Activated T-helper 1 cell treated with anti-CD3 and anti-CD28 coated beads, Interleukin-12 subunit alpha, Interleukin-12 subunit beta, Interleukin-2, Interleukin-4 antibody, amounts not matched to agents 30 ng/mL and 10 ng/mL and 1 ng/mL, durations not matched to agents 14 hours and 24 hours and 36 hours (primary cell): ENCODE results near the gene AMDHD1. TPM values are rescaled to one million over a fixed set of nuclear protein-coding genes. Genes with fewer than 3 reads are reported as not detected.
"Not testable (repeated sequence)": the region's sequence is repeated elsewhere in the genome, so short reads cannot be mapped to it uniquely, and the experiment has no call there.

Source experiments
- DNase-seq: peaks from one replicate; pipeline ENCODE4 v3.0.0; 2021; ENCODE audit warnings: low spot score
- H3K27ac Mint-ChIP-seq: one replicate; pipeline ENCODE4 v1.8.0; 2021; ENCODE audit warnings: mild to moderate bottlenecking, mixed read lengths
- H3K27me3 Mint-ChIP-seq: one replicate; pipeline ENCODE4 v1.8.0; 2022; ENCODE audit warnings: mild to moderate bottlenecking, moderate library complexity, mixed read lengths; ENCODE audit not compliant: insufficient read depth
- H3K36me3 Mint-ChIP-seq: one replicate; pipeline ENCODE4 v1.8.0; 2021; ENCODE audit warnings: low read depth, mixed read lengths
- H3K4me1 Mint-ChIP-seq: one replicate; pipeline ENCODE4 v1.8.0; 2021; ENCODE audit warnings: low read depth, mixed read lengths
- H3K4me3 Mint-ChIP-seq: one replicate; pipeline ENCODE4 v1.8.0; 2021; ENCODE audit warnings: mild to moderate bottlenecking, moderate library complexity, mixed read lengths
- H3K9me3 Mint-ChIP-seq: one replicate; pipeline ENCODE4 v1.8.0; 2021; ENCODE audit warnings: mixed read lengths
- intact Hi-C: fragments of 100-400 bp; cut with micrococcal nuclease; formaldehyde crosslinking; loops from one replicate; pipeline ENCODE4 v1.15.1; 2024
- total RNA-seq: library from RNA; stranded (reverse); gene quantifications from 2 replicates; pipeline ENCODE4 v1.2.3, GENCODE V29; 2022

Gene AMDHD1
- total RNA-seq, 1 donor from 2014 or later, result 0.21 TPM

GRCh38 chr12:95949477-95950206, 6.5 kb downstream of the AMDHD1 start:
- Mint-ChIP-seq H3K27ac (no peak overlapping the region), H3K4me1 (no peaks in the 10 kb centered on the region), H3K4me3 (no peak overlapping the region), H3K27me3 (peaks cover 31% of the 10 kb centered on the region), H3K36me3 (no peaks in the 10 kb centered on the region), H3K9me3 (no peaks in the 10 kb centered on the region)
- intact Hi-C loops, result loop anchor here (10.0 kb wide), 1 partner anchor 475 kb away; the partner anchor contains the start of gene METAP2
- DNase-seq, result no peak

GRCh38 chr12:95951515-95951914, 8.4 kb downstream of the AMDHD1 start:
- no peak overlapping the region for H3K4me3 Mint-ChIP-seq
- no peak overlapping the region for H3K27ac Mint-ChIP-seq
- H3K27me3 Mint-ChIP-seq, result peaks cover 20% of the 10 kb centered on the region
- no peaks in the 10 kb centered on the region for H3K36me3 Mint-ChIP-seq
- no peak for DNase-seq
- intact Hi-C loops, result no loop called here
- no peaks in the 10 kb centered on the region for H3K4me1 Mint-ChIP-seq
- no peaks in the 10 kb centered on the region for H3K9me3 Mint-ChIP-seq

DNA sequence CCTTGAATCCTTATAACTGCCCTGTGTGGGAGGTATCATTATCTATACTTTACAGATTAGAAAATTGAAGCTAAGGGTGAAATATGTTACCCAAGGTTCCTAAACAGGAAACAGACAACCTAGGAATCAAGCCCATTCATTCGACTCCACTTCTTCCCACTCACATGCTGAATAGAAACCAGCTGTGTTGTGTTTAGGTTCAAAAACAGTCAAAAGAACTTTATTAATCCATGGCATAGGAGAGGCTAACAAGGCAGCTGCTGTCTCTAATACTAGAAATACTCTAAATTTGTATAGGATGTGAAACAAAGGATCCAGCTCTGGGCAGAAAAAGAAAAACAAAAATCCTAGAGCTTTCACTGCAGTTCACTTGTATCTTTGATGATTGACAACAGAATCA, 9.9 kb downstream of the AMDHD1 start:
- intact Hi-C loops, result no loop called here
- Mint-ChIP-seq H3K27ac (no peak overlapping the region), H3K36me3 (no peaks in the 10 kb centered on the region), H3K27me3 (peaks cover 20% of the 10 kb centered on the region), H3K4me3 (no peak overlapping the region), H3K9me3 (no peaks in the 10 kb centered on the region), H3K4me1 (no peaks in the 10 kb centered on the region)
- DNase-seq, result no peak

DNA sequence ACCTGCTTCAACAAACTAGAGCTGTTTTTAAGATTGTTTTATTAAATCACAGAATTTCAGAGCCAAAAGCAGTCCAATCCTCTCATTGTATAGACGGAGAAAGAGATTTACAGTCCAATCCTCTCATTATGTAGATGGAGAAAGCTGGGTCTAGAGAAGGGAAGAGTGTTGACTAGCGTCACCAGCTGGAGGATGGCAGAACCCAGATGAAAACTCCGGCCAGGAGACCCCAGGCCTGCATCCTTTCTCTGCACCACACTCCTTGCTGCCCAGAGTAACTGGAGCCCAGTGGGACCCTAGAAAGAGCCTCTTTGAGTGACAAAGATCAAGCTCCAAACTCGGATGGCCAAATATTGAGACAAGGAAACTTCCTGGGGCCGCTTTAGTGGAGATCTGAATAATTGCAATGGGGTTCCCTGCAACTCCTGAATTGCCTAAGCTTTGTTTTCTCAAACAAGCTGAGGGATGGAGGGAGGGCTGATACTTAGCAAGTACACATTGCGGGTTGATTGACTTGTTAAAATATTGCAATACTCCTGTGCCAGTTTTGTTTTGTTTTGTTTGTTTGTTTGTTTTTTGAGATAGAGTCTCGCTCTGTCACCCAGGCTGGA, 12.5 kb downstream of the AMDHD1 start:
- intact Hi-C loops, result no loop called here
- peaks cover 22% of the 10 kb centered on the region for H3K27me3 Mint-ChIP-seq
- H3K4me3 Mint-ChIP-seq, result no peak overlapping the region
- H3K9me3 Mint-ChIP-seq, result no peaks in the 10 kb centered on the region
- H3K27ac Mint-ChIP-seq, result no peak overlapping the region
- no peak for DNase-seq
- H3K36me3 Mint-ChIP-seq, result no peaks in the 10 kb centered on the region
- no peaks in the 10 kb centered on the region for H3K4me1 Mint-ChIP-seq

- Mint-ChIP-seq H3K27me3 (peaks cover 18% of the 10 kb centered on the region), H3K27ac (no peak overlapping the region), H3K4me3 (no peak overlapping the region), H3K9me3 (no peaks in the 10 kb centered on the region), H3K4me1 (no peaks in the 10 kb centered on the region), H3K36me3 (no peaks in the 10 kb centered on the region)
- DNase-seq, result no peak
- intact Hi-C loops, result no loop called here
These were observed 13.5 kb downstream of the AMDHD1 start for GRCh38 chr12:95956557-95957145.

DNA sequence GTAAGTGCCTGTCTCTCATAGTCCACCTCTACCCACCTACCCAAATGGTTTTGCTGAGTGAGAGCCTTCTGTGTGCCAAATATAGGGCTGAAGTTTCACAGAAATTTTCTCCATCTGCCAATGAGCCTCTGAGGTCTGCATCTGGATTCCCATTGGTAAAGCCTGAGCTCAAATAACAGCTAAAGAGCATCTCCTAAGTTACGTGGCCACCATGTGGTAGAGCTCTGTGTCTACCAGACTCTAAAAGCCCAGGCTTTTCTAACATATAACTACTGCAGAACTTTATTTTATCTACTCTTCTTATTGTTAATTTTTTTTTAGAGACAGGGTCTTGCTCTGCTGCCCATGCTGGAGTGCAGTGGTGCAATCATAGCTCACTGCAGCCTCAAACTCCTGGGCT, 16.0 kb downstream of the AMDHD1 start:
- intact Hi-C loops, result no loop called here
- Mint-ChIP-seq H3K4me3 (no peak overlapping the region), H3K4me1 (no peaks in the 10 kb centered on the region), H3K9me3 (no peaks in the 10 kb centered on the region), H3K36me3 (no peaks in the 10 kb centered on the region), H3K27ac (no peak overlapping the region), H3K27me3 (peaks cover 8% of the 10 kb centered on the region)
- no peak for DNase-seq

GRCh38 chr12:95960241-95960640, 17.1 kb downstream of the AMDHD1 start:
- H3K9me3 Mint-ChIP-seq, result no peaks in the 10 kb centered on the region
- H3K36me3 Mint-ChIP-seq, result no peaks in the 10 kb centered on the region
- intact Hi-C loops, result no loop called here
- H3K4me1 Mint-ChIP-seq, result no peaks in the 10 kb centered on the region
- no peak overlapping the region for H3K4me3 Mint-ChIP-seq
- no peak overlapping the region for H3K27ac Mint-ChIP-seq
- DNase-seq, result no peak
- H3K27me3 Mint-ChIP-seq, result peaks cover 6% of the 10 kb centered on the region

DNA sequence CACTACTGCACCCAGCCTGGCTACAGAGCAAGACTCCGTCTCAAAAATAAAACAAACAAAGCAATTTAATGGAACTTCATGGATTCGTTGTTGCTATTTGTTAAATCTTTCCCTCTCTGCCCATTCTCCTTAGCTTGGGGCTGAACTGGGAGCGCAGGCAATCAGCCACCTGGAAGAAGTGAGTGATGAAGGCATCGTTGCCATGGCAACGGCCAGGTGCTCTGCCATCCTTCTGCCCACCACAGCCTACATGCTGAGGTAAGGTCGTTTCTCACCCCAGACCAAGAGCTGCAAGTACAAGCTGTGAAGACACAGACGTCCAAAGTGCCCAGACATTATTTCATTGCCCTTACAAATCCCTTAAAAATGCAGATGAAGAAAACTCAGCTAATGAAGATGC, 19.1 kb downstream of the AMDHD1 start:
- Mint-ChIP-seq H3K36me3 (no peaks in the 10 kb centered on the region), H3K27ac (no peak overlapping the region), H3K27me3 (peaks cover 6% of the 10 kb centered on the region), H3K4me3 (no peak overlapping the region), H3K9me3 (no peaks in the 10 kb centered on the region), H3K4me1 (no peaks in the 10 kb centered on the region)
- no peak for DNase-seq
- intact Hi-C loops, result no loop called here

DNA sequence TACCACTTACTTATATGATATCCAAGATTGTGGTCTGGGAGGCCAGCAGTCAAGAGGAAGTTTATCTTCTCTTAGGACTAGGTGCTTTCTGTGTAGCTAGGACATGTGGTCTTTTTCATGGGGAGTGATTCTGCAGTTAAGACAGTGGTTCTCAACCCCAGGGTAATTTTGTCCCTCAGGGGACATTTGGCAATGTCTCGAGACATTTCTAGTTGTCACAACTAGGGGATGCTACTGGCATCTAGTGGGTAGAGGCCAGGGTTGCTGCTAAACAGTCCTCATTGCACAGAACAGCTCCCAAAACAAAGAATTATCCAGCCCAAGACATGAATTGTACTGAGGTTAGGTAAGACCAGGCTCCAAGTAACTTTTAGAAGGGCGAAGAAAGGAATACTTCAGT, 20.0 kb downstream of the AMDHD1 start:
- peaks cover 6% of the 10 kb centered on the region for H3K27me3 Mint-ChIP-seq
- H3K27ac Mint-ChIP-seq, result no peak overlapping the region
- H3K4me3 Mint-ChIP-seq, result no peak overlapping the region
- no peaks in the 10 kb centered on the region for H3K4me1 Mint-ChIP-seq
- no peaks in the 10 kb centered on the region for H3K36me3 Mint-ChIP-seq
- no peaks in the 10 kb centered on the region for H3K9me3 Mint-ChIP-seq
- intact Hi-C loops, result no loop called here
- no peak for DNase-seq

- intact Hi-C loops, result no loop called here
- Mint-ChIP-seq H3K4me1 (no peaks in the 10 kb centered on the region), H3K27me3 (no peaks in the 10 kb centered on the region), H3K36me3 (no peaks in the 10 kb centered on the region), H3K9me3 (no peaks in the 10 kb centered on the region), H3K27ac (no peak overlapping the region), H3K4me3 (no peak overlapping the region)
- no peak for DNase-seq
These were observed 23.2 kb downstream of the AMDHD1 start for GRCh38 chr12:95966287-95966870.

- Mint-ChIP-seq H3K9me3 (no peaks in the 10 kb centered on the region), H3K4me1 (no peaks in the 10 kb centered on the region), H3K27me3 (no peaks in the 10 kb centered on the region), H3K27ac (no peak overlapping the region), H3K4me3 (no peak overlapping the region), H3K36me3 (no peaks in the 10 kb centered on the region)
- intact Hi-C loops, result no loop called here
- no peak for DNase-seq
These were observed 24.2 kb downstream of the AMDHD1 start for GRCh38 chr12:95967301-95967700.

DNA sequence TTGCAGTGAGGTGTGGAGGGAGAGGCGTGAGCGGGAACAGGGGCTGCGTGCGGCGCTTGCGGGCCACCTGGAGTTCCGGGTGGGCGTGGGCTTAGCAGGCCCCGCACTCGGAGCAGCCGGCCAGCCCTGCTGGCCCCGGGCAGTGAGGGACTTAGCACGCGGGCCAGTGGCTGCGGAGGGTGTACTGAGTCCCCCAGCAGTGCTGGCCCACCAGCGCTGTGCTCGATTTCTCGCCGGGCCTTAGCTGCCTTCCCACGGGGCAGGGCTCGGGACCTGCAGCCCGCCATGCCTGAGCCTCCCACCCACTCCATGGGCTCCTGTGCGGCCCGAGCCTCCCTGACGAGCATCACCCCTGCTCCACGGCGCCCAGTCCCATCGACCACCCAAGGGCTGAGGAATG, 26.0 kb downstream of the AMDHD1 start:
- H3K36me3 Mint-ChIP-seq, H3K27ac Mint-ChIP-seq, DNase-seq, intact Hi-C loops, H3K4me3 Mint-ChIP-seq, H3K9me3 Mint-ChIP-seq, H3K27me3 Mint-ChIP-seq, H3K4me1 Mint-ChIP-seq: not testable (repeated sequence)

DNA sequence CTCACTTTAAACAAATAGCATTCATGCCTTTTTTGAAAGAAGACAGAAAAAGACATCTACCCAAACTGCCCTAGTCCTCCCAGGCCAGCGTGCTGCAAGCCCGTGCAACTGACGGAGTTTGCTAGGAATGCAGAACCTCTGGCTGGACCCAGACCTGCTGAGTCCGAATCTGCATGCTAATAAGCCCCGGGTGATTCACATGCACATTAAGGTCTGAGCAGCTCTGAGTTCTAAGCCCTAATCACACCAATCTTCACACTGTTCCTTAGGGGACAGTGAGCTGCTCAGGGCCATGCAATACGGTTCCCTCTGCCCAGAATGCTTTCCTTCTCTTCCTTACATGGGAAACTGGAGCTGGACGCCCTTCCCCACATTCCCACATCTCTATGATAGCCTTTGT, 27.8 kb downstream of the AMDHD1 start:
- H3K4me1 Mint-ChIP-seq, result no peaks in the 10 kb centered on the region
- no peak overlapping the region for H3K4me3 Mint-ChIP-seq
- no peaks in the 10 kb centered on the region for H3K27me3 Mint-ChIP-seq

More for the DNA sequence above, 27.8 kb downstream of the AMDHD1 start:
- H3K27ac Mint-ChIP-seq, result no peak overlapping the region
- no peaks in the 10 kb centered on the region for H3K9me3 Mint-ChIP-seq
- H3K36me3 Mint-ChIP-seq, result no peaks in the 10 kb centered on the region
- no peak for DNase-seq
- intact Hi-C loops, result no loop called here
